Pancreas (tissue), 10 donors: Measurements from ENCODE around the gene CT83. TPM values are rescaled to one million over a fixed set of nuclear protein-coding genes. Genes with fewer than 3 reads are reported as not detected.
A peak's percentile ranks its signal among the peaks of the same experiment; 100 is the strongest.

ENCODE experiments used
- ATAC-seq, 4 donors: fragments of 200-7000 bp; cut with Tn5 transposase; one replicate each; pipeline versions ENCODE4 v1.8.0 to v1.9.1; 2020; ENCODE audit warnings: mild to moderate bottlenecking in 4 of 4, moderate library complexity in 4 of 4
- DNase-seq, 6 donors: peaks; one replicate each; pipeline ENCODE4 v3.0.0-alpha.2; 2020
- FAIRE-seq: peaks from 2 replicates; lab custom pipeline; 2012; peaks lifted over from hg19 to GRCh38; lab: Jason Lieb, UNC
- H3K27ac ChIP-seq, 4 donors: fragments of 200-600 bp; sonication (generic); 1 replicate in 3 of 4; 2 replicates in 1 of 4; pipeline versions ENCODE4 v1.5.0 to v1.8.0; 2020
- H3K27me3 ChIP-seq, 4 donors: fragments of 200-600 bp; one replicate each; pipeline ENCODE4 v1.8.0; 2021
- H3K36me3 ChIP-seq, 3 donors: fragments of 200-600 bp; sonication (generic) in 1 of 3; one replicate each; pipeline versions ENCODE4 v1.5.0 to v1.8.0; 2020 to 2021
- H3K4me1 ChIP-seq, 3 donors: fragments of 200-600 bp; one replicate each; pipeline ENCODE4 v1.8.0; 2021
- H3K4me3 ChIP-seq, 4 donors: fragments of 200-600 bp; sonication (generic) in 2 of 4; one replicate each; pipeline versions ENCODE4 v1.5.0 to v1.8.0; 2020 to 2021
- H3K9me3 ChIP-seq, 4 donors: fragments of 200-600 bp; one replicate each; pipeline ENCODE4 v1.8.0; 2021
- WGBS, 2 donors: extraction: QIAGEN DNeasy Blood & Tissue Kit; methylation state at CpG; one replicate each; pipeline ENCODE4 v1.1.7; 2013; 5-methylcytosine and 5-hydroxymethylcytosine counted together
- intact Hi-C, 3 donors: fragments of 100-400 bp; cut with DNase I; formaldehyde crosslinking; loops; one replicate each; pipeline versions ENCODE4 v1.11.1 to v1.14.2; 2022
- polyA plus RNA-seq, 2 donors: library from polyadenylated mRNA; stranded (reverse); fragments of 200-250 nt; gene quantifications; one replicate each; pipeline ENCODE4 v1.2.3, GENCODE V29; 2013
- total RNA-seq, 6 donors: library from RNA; stranded (reverse); fragmentation: NEBNext Ultra II Directional in 4 of 6; extraction: Animal tissue kit (Norgen Biotek cat#: 25700) in 4 of 6; gene quantifications; one replicate each; pipeline versions ENCODE4 v1.2.1 to v1.2.4, GENCODE V29; 2021 to 2023
- TF ChIP-seq, protein P1 (sequence below), 4 donors: fragments of 200-600 bp; sonication (generic) in 3 of 4; IDR thresholded peaks; one replicate each; pipeline versions ENCODE4 v1.5.0 to v1.8.0; 2021; ENCODE audit warnings: antibody characterized with exemption in 4 of 4
- donor health status: healthy with polysubstance abuse.
- donor health status: DM: no; HTN: no; CAD: no; lungs with moderate emphysema.
- donor health status: DM: no; HTN: no; CAD: no.
- donor health status: control.
- donor health status: control.
- donor health status: Bipolar disorder and iron deficiency.
- donor health status: DM: yes; HTN: yes; CAD: no.
- donor health status: DM: no; HTN: no; CAD: no.
- donor health status: DM: no; HTN: no; CAD: no.
- donor health status: DM: yes; HTN: yes; CAD: no.

Gene CT83
- total and polyA plus RNA-seq, 8 donors, result not detected

DNA sequence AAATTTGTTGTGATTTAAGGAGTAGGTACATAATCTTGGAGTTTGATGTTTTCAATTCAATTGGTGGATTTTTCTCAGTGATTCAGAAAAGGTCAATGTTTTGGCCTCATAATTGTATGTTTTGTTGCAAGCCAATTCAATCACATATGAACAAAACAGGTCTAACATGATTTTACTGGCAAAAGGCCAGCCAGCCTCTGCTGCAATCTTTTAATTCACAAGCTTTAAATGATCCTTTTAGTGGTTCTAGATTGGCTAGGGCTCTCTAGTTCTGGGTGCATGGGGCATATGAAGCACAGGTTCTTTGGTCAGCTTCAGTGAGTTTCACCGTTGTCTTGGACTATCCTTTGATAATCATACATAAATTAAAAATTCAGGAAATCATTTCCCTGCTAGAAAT lies 45.6 kb downstream of the CT83 start:
- DNase-seq, result no peak
- intact Hi-C loops, result no loop called here

DNA sequence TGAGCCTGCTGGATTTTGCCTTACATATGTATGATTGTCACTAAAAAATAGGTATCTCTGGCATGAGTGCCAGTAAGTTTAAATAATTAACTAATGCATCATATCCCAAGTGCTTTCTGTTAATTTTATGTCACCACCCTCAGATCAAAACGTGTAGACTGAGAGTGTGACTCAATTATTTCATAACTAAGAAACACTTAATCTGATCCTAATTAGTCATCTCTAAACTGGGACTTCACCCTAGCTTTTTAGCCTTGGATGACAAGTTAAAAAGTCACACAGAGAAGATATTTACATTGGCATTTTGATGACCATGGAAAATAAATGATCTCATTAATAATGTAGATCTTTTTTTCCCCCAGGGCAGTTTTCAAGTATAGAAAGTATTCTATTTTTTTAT lies 49.5 kb downstream of the CT83 start:
- ATAC-seq (no peak), FAIRE-seq (peak; percentile 23), DNase-seq (no peak)
- Histone ChIP-seq H3K9me3 (no peaks in the 10 kb centered on the region), H3K27me3 (peaks cover 0 to 11% (median 5%) of the 10 kb centered on the region in 4 donors), H3K36me3 (no peaks in the 10 kb centered on the region), H3K4me3 (no peak overlapping the region), H3K27ac (no peak overlapping the region), H3K4me1 (no peaks in the 10 kb centered on the region)
- intact Hi-C loops, result no loop called here
- WGBS, 2 donors, result 2 to 7% methylated on average over 1 of the region's 1 CpG
- TF ChIP-seq, protein P1, sequence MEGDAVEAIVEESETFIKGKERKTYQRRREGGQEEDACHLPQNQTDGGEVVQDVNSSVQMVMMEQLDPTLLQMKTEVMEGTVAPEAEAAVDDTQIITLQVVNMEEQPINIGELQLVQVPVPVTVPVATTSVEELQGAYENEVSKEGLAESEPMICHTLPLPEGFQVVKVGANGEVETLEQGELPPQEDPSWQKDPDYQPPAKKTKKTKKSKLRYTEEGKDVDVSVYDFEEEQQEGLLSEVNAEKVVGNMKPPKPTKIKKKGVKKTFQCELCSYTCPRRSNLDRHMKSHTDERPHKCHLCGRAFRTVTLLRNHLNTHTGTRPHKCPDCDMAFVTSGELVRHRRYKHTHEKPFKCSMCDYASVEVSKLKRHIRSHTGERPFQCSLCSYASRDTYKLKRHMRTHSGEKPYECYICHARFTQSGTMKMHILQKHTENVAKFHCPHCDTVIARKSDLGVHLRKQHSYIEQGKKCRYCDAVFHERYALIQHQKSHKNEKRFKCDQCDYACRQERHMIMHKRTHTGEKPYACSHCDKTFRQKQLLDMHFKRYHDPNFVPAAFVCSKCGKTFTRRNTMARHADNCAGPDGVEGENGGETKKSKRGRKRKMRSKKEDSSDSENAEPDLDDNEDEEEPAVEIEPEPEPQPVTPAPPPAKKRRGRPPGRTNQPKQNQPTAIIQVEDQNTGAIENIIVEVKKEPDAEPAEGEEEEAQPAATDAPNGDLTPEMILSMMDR (IDR thresholded peaks at IDR 0.05), result no peak

More for the DNA sequence above, 45.6 kb downstream of the CT83 start:
- TF ChIP-seq, protein P1 (IDR thresholded peaks at IDR 0.05), result no peak
- no peak overlapping the region for H3K27ac ChIP-seq
- no peak overlapping the region for H3K4me3 ChIP-seq
- no peaks in the 10 kb centered on the region for H3K36me3 ChIP-seq
- peaks cover 0 to 15% (median 5%) of the 10 kb centered on the region in 4 donors for H3K27me3 ChIP-seq
- no peaks in the 10 kb centered on the region for H3K4me1 ChIP-seq
- ATAC-seq (no peak), FAIRE-seq (no peak)
- 69 to 81% methylated on average over 1 of the region's 1 CpG for WGBS, 2 donors
- no peaks in the 10 kb centered on the region for H3K9me3 ChIP-seq

Other genes starting within 250 kb of the CT83 start
- under 1 TPM in 4 of 6 donors, not detected in 2; 0.08 to 0.59 (median 0.45) TPM for gene SLC6A14, start 26.4 kb downstream of the CT83 start, total RNA-seq
- under 1 TPM in 1 of 2 donors, not detected in 1; 0.07 TPM for gene SLC6A14, start 26.4 kb downstream of the CT83 start, polyA plus RNA-seq